ENCODE data around the gene ZNF787.

The ZNF787 gene

GRCh38 chr19:56087647-56088496 lies 33.2 kb downstream of the ZNF787 start:
- no peak for DNase-seq (ENCODE audit: low spot score)

DNA sequence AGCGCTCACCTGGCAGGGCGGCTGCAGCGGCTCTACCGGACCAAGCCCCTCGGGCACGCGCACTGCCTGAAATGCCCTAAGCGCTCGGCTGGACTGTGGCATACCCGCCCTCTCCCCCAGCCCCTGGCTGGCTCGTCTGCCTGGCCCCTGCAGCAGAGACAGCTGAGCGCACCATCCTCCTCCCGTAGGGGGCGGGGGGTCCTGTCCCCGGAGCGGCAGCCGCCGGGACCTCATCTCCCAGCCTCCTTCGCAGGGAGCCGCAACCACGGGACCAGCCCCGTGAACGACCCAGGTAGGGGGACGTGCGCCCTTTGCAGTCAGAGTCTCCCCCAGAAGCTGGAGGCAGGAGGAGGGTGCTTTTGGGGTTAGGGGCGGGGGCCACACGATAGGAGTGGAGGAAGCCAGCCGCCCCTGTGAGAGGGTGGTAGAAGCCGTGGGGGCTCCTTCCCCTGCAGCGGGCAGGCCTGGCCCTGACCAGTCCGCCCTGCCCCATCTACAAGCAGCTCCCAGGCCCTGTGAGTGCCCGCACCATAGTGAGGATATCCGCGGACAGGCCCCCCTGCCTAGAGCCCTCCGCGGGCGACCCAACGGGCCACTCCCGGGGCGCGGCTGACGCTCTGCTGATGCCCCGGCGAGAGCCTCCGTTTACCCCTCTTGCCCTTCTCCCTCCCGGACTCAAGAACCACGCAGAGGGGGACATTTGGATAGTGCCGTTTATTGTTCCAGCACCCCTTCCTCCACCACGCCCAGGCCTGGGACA lies 34.2 kb downstream of the ZNF787 start:
- DNase-seq (ENCODE audit: low spot score), result no peak

DNA sequence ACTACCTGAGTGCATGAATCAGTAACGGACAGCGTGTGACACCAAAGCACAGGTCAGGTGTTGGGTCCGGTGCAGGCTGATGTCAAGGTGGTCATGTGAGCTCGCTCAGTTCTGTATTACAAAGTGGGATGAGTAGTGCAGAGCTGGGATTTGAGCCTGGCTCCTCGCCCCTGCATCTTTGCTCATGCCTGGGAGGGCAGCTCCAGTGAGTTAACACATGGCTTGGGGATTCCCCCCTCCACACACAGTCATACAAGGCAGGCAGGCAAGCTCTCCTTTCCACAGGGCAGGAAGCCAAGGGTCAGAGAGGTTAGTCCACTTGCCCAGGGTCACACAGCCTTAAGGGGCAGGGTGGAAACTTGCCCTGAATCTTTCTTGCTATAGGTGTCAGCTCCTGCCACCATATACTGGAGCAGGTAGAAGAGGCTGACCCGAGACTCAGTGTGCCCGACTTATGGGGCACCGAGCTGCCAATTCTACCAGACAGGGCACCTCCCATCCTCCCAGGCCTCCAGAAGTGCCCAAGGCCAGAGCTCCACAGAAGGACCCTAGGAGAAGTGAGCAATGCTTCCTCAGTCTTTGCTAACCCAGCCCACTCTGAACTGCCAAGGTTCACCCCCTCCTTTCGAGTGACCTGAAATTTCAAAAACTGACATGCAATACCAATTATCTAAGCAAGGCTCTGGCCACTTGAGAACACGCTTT lies 35.4 kb downstream of the ZNF787 start:
- DNase-seq (ENCODE audit: low spot score), result no peak

DNA sequence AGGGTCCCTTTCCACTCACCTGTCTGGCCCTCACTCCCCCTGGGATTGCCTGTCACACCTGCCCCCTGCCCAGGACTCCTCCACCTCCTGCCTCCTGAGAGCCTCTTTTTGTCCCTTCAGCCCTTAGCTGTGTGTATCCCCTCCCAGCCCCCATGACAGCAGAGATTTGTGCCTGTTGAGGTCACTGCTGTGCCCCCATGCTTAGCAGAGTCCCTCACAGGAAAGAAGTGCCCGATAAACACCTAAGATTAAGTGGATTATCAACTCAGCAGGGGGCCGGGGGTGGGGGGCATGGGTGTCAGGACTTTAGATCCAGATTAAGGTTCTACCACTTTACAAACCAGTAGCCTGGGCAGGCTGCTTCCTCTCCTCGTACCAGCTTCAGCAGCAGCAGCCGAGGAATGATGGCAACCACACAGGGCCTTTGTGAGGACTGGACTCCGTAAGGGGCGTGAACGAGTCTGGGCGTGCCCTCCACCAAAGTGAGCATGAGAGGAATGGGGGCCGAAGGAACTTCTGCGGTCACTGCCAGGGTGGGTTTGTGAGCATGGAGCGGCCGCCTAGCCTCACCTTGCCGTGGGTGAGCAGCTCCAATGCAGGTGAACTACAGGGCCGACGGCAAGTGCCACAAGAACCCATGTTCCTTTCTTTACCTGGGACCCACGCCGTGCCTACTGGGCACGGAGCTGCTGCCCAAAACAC lies 36.1 kb downstream of the ZNF787 start:
- no peak for DNase-seq (ENCODE audit: low spot score)

- DNase-seq (ENCODE audit: low spot score), result no peak
These were observed 37.4 kb downstream of the ZNF787 start for GRCh38 chr19:56083668-56084067.

- DNase-seq (ENCODE audit: low spot score), result peak; percentile 57
These were observed 40.3 kb downstream of the ZNF787 start for GRCh38 chr19:56080669-56081401.

- no peak for DNase-seq (ENCODE audit: low spot score)
These were observed 41.5 kb downstream of the ZNF787 start for GRCh38 chr19:56079609-56080008.

GRCh38 chr19:56076498-56076897 lies 44.6 kb downstream of the ZNF787 start:
- DNase-seq (ENCODE audit: low spot score), result peak; percentile 40

DNA sequence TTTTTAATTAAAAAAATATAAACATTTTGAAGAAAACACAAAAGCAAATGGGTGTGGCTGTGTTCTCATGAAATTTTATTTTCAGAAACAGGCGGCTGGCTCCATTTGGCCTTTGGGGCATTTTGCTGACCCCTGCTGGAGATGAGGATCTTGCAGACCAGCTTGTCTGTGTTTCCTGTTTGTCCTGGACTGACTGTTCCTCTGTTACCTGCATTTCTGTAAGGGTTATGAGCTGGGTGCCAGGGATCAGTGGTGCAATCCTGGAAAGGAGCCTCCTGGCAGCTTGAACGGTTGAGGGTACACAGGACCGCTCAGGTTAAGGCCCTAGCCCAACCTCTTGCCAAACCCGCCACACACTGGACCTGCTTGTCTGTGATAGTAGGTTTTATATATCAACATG lies 49.9 kb downstream of the ZNF787 start:
- no peak for DNase-seq (ENCODE audit: low spot score)

- no peak for DNase-seq (ENCODE audit: low spot score)
These were observed 51.5 kb downstream of the ZNF787 start for GRCh38 chr19:56069642-56070041.

GRCh38 chr19:56066152-56067023 lies 54.7 kb downstream of the ZNF787 start:
- peak; percentile 59 for DNase-seq (ENCODE audit: low spot score)

DNA sequence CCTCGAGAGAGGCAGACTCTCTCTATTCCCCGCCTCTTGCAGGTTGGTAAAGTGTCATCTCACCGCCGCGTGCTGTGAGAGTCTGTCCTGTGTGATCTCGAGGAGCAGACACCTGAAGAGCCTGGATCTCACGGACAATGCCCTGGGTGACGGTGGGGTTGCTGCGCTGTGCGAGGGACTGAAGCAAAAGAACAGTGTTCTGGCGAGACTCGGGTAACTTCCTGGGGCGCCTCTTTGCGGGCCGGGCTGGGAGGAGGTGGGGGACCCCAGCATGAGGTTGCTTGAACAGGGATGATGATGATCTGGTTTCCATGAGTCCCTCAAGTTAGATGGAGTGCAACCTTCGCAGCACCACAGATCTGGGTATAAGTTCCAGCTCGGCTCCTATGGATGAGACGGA lies 67.5 kb downstream of the ZNF787 start:
- no peak for DNase-seq (ENCODE audit: low spot score)

All from activated CD4-positive, alpha-beta T cell treated with anti-CD3 and anti-CD28 coated beads, Interleukin-2, Interleukin-4, amounts not matched to agents 100 ng/mL and 50 ng/mL, durations not matched to agents 16 hours and 8 hours (primary cell).